Bronchial epithelial cell (primary cell): ENCODE data around the gene SLC13A5. TPM values are rescaled to one million over a fixed set of nuclear protein-coding genes. Genes with fewer than 3 reads are reported as not detected.
A peak's percentile ranks its signal among the peaks of the same experiment; 100 is the strongest.

Source experiments
- DNase-seq: peaks from one replicate; pipeline ENCODE4 v3.0.0-alpha.2; 2010; ENCODE audit warnings: low read depth
- FAIRE-seq: peaks from 2 replicates; lab custom pipeline; 2011; peaks lifted over from hg19 to GRCh38; lab: Jason Lieb, UNC
- H3K27me3 ChIP-seq: 2 replicates; pipeline ENCODE4 v1.5.1; 2011; ENCODE audit warnings: low read length; ENCODE audit not compliant: control insufficient read depth, insufficient read depth
- H3K36me3 ChIP-seq: 2 replicates; pipeline ENCODE4 v1.5.1; 2011; ENCODE audit warnings: low read length; ENCODE audit not compliant: control insufficient read depth, insufficient read depth
- H3K4me3 ChIP-seq: 2 replicates; pipeline ENCODE4 v1.5.1; 2011; ENCODE audit warnings: mild to moderate bottlenecking, low read depth, low read length, control low read depth
- CTCF ChIP-seq: IDR thresholded peaks from 2 replicates; pipeline ENCODE4 v1.5.1; 2011; ENCODE audit warnings: mild to moderate bottlenecking, moderate library complexity, low read length, control low read depth, inconsistent platforms; ENCODE audit not compliant: insufficient read depth, severe bottlenecking
- total RNA-seq: library from RNA; depleted of rRNA; stranded (reverse); fragments of >200 nt; gene quantifications from 2 replicates; pipeline ENCODE4 v1.2.1, GENCODE V29; 2014

SLC13A5 gene
- total RNA-seq, 1 donor from 2014 or later, result 0.53 TPM

- peak; percentile 91 for FAIRE-seq
Observed at GRCh38 chr17:6675201-6675825, 37.9 kb downstream of the SLC13A5 start.

GRCh38 chr17:6674586-6674985 lies 38.6 kb downstream of the SLC13A5 start:
- DNase-seq (no peak), FAIRE-seq (no peak)
- no peak for TF ChIP-seq CTCF
- Histone ChIP-seq H3K36me3 (no peaks in the 10 kb centered on the region), H3K4me3 (no peak overlapping the region), H3K27me3 (no peaks in the 10 kb centered on the region)

More at GRCh38 chr17:6675201-6675825, 37.9 kb downstream of the SLC13A5 start:
- Histone ChIP-seq H3K27me3 (no peaks in the 10 kb centered on the region), H3K36me3 (no peaks in the 10 kb centered on the region), H3K4me3 (no peak overlapping the region)
- TF ChIP-seq CTCF, result no peak
- DNase-seq, result peak; percentile 47

GRCh38 chr17:6671431-6671830 lies 41.7 kb downstream of the SLC13A5 start:
- peak; percentile 50 for DNase-seq
- Histone ChIP-seq H3K36me3 (no peaks in the 10 kb centered on the region), H3K4me3 (no peak overlapping the region), H3K27me3 (no peaks in the 10 kb centered on the region)
- no peak for TF ChIP-seq CTCF
- FAIRE-seq, result peak; percentile 7

GRCh38 chr17:6670999-6671398 lies 42.2 kb downstream of the SLC13A5 start:
- H3K27me3 ChIP-seq, result no peaks in the 10 kb centered on the region
- no peak for TF ChIP-seq CTCF
- DNase-seq, result no peak
- FAIRE-seq, result no peak
- no peaks in the 10 kb centered on the region for H3K36me3 ChIP-seq
- no peak overlapping the region for H3K4me3 ChIP-seq

GRCh38 chr17:6670571-6670970 lies 42.6 kb downstream of the SLC13A5 start:
- Histone ChIP-seq H3K27me3 (no peaks in the 10 kb centered on the region), H3K36me3 (no peaks in the 10 kb centered on the region), H3K4me3 (no peak overlapping the region)
- FAIRE-seq, result no peak
- DNase-seq, result peak; percentile 64
- TF ChIP-seq CTCF, result no peak
